Fibroblast of skin of right quadriceps (primary cell): ENCODE data around the gene VSIR.

ENCODE experiments used
- DNase-seq: peaks from one replicate; pipeline ENCODE4 v3.0.0-alpha.2; 2013

Gene VSIR

GRCh38 chr10:71806704-71807556 lies 33.6 kb upstream of the VSIR start:
- DNase-seq: no peak

GRCh38 chr10:71805776-71806703 lies 32.7 kb upstream of the VSIR start:
- DNase-seq: peak; percentile 25

DNA sequence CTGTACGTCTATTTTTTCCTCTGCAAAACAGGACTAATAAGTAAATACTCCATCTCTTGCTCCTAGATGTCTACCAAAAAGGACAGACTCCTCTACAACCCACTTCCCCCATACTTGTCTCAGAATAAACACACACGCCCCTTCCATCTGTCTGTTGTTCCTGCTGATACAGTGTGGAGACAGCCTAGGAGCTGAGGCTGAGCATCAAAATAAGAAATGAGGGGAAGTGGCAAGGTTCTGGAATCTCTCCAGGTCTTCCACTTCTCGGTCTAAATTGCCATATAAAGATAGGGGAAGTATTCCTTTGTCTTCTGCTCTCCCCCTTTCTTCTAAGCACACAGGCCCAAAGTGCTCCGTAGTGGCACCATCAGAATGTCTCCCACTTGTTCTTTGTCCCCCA lies 30.8 kb upstream of the VSIR start:
- no peak for DNase-seq

DNA sequence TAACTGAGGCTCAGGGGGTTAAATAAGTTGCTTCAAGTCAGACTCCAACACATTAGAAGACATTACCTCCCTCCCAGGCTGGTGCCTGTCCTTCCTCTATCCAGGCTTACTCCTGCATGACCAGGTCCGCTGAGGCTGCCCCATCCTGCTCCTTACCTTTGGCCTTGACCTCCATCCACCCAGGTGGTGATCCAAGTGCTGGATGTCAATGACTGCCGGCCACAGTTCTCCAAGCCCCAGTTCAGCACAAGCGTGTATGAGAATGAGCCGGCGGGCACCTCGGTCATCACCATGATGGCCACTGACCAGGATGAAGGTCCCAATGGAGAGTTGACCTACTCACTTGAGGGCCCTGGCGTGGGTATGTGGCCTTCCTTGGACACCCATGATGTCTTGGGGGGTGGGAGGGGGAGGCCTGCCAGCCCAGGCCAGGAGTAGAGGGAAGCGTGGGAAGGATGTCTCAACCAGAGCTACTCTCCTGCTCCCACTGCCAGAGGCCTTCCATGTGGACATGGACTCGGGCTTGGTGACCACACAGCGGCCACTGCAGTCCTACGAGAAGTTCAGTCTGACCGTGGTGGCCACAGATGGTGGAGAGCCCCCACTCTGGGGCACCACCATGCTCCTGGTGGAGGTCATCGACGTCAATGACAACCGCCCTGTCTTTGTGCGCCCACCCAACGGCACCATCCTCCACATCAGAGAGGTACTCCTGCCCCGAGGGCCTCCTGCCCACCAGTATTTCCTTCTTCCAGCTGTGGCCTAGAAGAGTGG lies 29.6 kb upstream of the VSIR start:
- DNase-seq: no peak

DNA sequence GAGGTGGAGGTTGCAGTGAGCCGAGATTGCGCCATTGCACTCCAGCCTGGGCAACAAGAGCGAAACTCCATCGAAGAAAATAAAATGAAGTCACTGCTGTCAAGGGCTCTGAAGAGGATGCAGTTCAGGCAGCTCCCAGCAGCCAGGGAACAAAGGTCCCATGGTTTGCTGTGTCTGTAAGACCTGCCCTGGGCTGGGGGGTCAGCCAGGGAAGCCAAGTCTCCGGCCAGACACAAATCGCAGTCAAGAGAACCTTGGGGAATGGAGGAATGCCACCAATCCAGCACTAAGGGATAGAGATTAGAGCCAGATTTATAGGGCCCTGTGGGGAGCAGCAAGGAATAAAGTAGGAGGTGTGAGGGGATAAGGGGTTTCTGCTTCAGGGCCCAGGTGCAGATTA lies 28.9 kb upstream of the VSIR start:
- DNase-seq: no peak

DNA sequence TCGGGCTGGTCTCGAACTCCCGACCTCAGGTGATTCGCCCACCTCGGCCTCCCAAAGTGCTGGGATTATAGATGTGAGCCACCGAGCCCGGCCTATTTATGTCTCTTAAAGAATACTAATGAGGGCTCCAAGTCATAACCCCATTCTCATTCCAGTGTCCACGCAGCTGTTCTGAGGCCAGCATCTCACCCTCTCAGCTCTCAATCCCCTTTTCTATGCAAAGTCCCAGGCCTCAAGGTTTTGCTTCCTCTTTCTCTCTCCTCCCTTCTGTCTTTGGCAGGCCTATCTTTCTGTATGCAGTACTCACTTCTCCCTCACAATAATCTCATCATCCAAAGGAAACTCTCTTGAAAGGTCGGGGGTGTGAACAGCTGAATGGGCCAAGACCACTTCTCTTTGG lies 28.0 kb upstream of the VSIR start:
- DNase-seq: no peak

DNA sequence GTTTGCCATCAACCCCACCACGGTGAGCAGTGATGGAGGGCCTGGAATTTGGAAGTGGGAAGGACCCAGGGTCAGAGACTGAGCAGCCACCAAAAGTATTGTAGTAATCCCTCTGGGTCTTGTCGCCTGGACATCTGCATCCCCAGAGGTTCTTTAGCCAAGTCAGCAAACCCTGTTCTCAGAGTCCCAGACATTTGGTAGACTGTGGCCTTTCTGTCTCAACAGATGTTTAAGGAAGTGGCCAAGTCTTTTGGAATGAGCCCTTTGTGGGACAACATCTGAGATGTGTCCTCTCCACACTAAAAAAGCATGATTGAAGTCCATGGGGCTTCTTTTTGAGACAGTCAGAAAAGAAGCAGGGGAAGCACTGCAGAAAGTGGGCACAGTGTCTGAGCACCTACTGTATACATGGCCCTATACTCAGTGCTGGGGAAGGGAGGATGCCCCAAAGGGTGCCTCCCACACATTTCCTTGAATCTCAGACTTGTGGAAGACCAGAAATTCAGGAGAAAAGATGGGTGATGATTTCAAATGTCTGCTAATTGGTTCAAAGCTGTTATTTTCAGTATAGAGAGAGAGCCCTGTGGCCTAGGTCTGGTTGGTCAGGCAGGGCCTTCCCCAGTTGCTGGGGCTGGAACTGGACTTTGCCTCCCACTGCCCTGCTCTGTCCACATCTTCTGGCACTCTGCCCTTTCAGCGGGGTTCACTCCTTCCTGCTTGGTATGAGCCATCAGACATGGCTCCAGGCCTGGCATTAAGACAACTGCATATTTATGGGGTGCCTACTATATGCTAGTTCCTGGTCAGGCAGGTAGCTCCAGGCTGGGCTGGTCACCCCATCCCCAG lies 26.5 kb upstream of the VSIR start:
- DNase-seq: no peak

DNA sequence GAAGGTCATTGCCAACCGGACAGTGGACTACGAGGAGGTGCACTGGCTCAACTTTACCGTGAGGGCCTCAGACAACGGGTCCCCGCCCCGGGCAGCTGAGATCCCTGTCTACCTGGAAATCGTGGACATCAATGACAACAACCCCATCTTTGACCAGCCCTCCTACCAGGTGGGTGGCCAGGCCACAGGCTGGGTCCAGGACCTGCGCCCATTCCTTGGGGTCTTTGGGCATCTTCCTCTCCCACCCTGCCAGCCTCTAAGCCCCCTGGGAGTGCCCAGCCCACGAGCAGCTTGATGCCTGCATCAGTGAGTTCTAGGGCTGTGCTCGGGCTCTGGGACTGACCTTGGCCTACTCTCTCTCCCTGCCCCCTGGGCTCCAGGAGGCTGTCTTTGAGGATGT lies 25.8 kb upstream of the VSIR start:
- no peak for DNase-seq

DNA sequence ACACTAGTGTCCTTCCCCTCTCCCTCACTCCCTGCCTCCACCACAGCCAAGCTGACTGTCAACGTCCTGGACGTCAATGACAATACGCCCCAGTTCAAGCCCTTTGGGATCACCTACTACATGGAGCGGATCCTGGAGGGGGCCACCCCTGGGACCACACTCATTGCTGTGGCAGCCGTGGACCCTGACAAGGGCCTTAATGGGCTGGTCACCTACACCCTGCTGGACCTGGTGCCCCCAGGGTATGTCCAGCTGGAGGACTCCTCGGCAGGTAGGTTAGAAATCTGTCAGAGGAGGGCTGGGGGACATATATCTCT lies 24.9 kb upstream of the VSIR start:
- DNase-seq: no peak

DNA sequence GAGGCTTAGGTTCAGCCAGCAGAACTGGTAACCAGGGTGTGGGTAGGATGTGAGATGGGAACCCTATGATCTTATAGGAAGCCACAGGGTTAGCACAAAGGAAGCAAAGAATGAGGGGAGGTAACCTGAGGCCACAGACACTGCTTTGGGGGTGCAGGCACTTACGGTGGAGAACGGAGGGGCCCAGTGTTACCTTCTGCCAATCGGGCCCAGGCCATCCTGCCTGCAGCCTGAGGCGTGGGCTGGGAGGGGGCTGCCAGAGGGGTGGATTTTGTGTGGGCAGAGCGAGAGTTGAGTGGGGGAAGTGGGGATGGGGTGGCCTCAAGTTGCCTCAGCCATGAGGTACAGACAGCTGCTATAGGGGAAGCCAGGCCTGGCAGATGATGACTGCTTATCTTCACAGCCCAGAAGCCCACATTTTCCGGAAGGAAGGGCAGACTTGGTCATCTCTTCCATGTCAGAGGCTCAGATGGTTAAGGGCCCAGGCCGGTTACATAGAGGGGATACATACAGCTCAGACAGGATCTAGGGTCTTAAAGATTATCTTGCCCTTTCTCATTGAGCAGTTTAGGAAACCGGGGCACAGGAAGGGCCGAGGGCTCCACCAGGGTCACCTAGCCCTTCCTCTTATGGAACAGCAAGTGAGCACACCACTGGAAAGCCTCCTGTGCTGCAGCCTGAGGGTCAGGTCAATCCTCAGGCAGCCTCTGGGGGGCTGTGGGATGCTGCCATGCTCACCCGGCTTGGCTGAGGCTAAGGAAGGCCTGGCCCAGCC lies 24.4 kb upstream of the VSIR start:
- DNase-seq: no peak

DNA sequence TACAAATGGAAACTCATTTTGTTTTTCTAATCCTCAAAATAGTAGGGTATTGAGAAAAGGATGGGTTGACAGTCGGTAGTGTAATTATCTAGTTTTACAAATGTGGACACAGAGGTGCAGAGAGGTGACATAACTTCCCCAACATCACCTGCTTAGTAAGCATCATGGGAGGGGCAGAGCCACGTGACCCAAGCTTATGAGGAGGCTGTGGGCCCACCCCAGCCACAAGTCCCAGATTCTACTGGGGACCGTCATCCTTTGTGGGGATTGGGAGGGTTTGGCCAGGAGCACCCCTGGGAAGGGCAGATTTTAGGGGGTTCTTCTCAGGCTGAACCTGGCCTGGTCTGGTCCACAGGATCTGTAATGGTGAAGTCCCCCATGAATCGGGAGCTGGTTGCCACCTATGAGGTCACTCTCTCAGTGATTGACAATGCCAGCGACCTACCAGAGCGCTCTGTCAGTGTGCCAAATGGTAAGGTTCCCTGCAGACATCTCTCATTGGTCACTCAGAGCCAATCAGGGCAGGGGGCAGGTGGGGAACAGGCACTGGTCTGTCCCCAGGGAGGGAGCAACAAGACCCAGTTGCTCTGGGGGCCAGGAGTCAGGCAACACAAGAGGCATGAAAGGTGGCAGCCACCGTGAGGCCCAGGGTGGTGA lies 23.6 kb upstream of the VSIR start:
- DNase-seq: no peak

DNA sequence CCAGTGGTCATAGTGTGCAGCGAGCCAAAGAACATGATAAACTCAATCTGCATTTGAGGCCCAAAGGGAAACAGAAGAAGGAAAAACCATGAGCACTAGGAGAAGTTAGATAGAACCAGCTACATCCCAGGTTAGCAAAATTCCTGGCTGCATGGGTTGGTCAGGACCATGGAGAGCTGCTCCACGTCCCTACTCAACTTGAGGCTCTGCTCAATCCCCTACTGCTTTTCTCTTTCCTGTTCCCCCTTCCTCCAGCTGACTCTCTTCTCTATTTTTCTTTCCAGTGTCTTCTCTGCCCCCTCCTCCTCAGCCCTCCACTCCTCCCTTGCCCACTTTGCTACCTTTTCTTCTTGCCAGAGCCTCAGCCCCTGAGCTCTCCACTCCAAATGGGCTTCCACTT lies 21.9 kb upstream of the VSIR start:
- peak; percentile 12 for DNase-seq

GRCh38 chr10:71790749-71791440 lies 17.6 kb upstream of the VSIR start:
- no peak for DNase-seq

DNA sequence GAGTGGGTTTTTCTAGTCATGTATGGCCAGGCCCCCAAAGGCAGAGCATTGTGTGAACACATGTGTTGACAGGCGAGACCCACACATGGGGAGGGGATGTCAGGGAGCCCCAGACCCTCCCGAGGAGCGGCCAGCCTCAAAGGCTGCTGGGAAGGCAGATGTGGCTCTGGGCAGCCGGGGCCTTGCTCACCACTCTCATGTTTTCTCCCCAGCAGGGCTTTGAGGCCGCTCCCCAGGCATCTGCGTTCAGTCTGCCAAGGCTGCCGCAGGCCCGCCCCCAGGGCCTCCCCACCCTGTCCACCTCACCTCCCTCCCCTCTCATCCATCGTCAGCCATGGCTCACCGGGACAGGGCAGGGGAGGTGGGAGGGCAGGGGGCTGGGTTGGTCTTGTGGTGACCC lies 16.6 kb upstream of the VSIR start:
- no peak for DNase-seq

GRCh38 chr10:71788954-71789353 lies 15.6 kb upstream of the VSIR start:
- DNase-seq: no peak

DNA sequence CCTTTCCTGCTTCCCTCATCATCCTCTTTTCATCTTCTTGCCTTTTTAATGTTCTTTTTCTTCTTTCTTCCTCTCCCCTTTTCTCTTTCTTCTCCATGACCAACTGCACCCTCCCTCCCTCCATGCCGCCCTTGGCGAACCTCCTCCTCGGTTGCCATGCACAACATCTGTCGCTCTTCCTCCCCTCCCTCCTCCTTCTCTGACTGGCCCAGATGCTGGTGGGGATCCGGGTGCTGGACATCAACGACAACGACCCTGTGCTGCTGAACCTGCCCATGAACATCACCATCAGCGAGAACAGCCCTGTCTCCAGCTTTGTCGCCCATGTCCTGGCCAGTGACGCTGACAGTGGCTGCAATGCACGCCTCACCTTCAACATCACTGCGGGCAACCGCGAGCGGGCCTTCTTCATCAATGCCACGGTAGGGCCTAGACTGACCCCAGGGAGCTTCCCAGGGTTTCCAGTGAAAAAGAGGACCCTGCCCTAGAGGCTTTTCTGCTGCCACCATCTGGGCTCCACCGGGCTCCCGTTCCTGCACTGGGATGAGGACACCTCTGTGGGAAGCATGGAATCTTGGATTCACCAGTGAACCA lies 11.5 kb upstream of the VSIR start:
- no peak for DNase-seq

DNA sequence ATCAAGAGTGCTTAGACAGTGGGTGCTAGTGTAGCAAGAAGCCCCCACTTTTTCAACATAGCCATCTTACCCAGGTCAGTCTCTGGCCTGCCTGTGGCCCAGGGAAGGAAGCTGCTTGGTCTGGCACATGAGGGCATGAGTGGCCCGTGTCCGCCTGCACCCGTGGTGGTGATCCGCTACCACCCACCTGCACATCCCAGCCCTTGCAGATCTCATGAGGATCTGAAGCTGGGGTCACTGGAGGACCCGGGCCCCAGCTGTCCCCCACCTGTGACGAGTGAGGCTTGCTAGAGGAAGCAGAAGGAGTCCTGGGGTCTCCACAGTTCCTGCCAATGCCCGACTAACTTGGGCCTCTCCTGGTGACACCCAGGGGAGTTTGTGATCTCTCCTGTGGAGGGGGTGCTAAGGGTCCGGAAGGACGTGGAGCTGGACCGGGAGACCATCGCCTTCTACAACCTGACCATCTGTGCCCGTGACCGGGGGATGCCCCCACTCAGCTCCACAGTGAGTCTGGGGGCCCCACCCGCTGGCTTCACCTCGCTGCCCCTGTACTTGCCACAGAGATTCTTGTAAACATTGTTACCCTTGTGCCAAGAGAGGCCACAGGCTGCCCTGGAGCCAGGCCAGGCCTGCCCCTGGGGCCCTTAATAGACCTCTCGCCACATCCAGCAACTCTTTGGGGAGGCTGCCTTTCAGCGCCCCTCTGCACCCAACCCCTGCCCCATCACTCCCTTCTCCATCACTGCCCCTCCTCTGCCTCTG lies 10.8 kb upstream of the VSIR start:
- no peak for DNase-seq

- no peak for DNase-seq
These were observed 9.7 kb upstream of the VSIR start for GRCh38 chr10:71782917-71783490.
